B cell (primary cell): ENCODE measurements around the gene SULT1C4. TPM values are rescaled to one million over a fixed set of nuclear protein-coding genes. Genes with fewer than 3 reads are reported as not detected.

Experiments
- ATAC-seq: fragments of 200-7000 bp; cut with Tn5 transposase; one replicate; pipeline ENCODE4 v1.10.0; 2021; ENCODE audit warnings: low read depth, mild to moderate bottlenecking, moderate number of reproducible peaks, moderate library complexity
- CTCF ChIA-PET: fragments of 350-600 bp; sonication (Branson Sonifier 250); formaldehyde crosslinking; loops from one replicate; lab custom pipeline; 2021; ENCODE audit warnings: antibody characterized with exemption, inconsistent platforms; lab: Charles Lee
- POLR2A ChIA-PET: fragments of 350-600 bp; sonication (Branson Sonifier 250); formaldehyde crosslinking; loops from one replicate; lab custom pipeline; 2021; ENCODE audit warnings: antibody characterized with exemption; lab: Charles Lee
- DNase-seq: peaks from one replicate; pipeline ENCODE4 v3.0.0; 2013
- H2AFZ ChIP-seq: 2 replicates; pipeline ENCODE4 v1.6.1; 2012; ENCODE audit warnings: mild to moderate bottlenecking, low read depth, low read length; ENCODE audit not compliant: insufficient read depth, poor library complexity, severe bottlenecking
- H3K27ac ChIP-seq, 2 donors: 1 replicate in 1 of 2; 2 replicates in 1 of 2; pipeline ENCODE4 v1.5.1; 2012 to 2013; ENCODE audit warnings: low read length in 2 of 2, mild to moderate bottlenecking in 2 of 2, moderate library complexity in 1 of 2
- H3K27me3 ChIP-seq, 4 experiments: fragments of 200-600 bp in 1 of 4; sonication (generic) in 1 of 4; replicated peaks in 1 of 4; 1 replicate in 2 of 4; 2 replicates in 2 of 4; pipeline versions ENCODE4 v1.6.1 to v1.7.0; 2013 to 2016; ENCODE audit warnings: low read length in 3 of 4, mild to moderate bottlenecking in 2 of 4, mixed read lengths in 1 of 4, moderate library complexity in 1 of 4; ENCODE audit not compliant: insufficient read depth in 4 of 4, control insufficient read depth in 3 of 4; ENCODE audit errors: control extremely low read depth in 1 of 4
- H3K36me3 ChIP-seq, 2 experiments: replicated peaks in 1 of 2; 1 replicate in 1 of 2; 2 replicates in 1 of 2; pipeline versions ENCODE4 v1.6.1 to v1.7.1; 2013; ENCODE audit warnings: low read length in 1 of 2; ENCODE audit not compliant: insufficient read depth in 2 of 2, control insufficient read depth in 1 of 2; ENCODE audit errors: control extremely low read depth in 1 of 2, extremely low read depth in 1 of 2
- H3K4me1 ChIP-seq, 2 donors: fragments of 200-600 bp in 1 of 2; sonication (generic) in 1 of 2; 1 replicate in 1 of 2; 2 replicates in 1 of 2; pipeline versions ENCODE4 v1.5.1 to v1.6.1; 2013 to 2017; ENCODE audit warnings: low read length in 2 of 2; ENCODE audit not compliant: control insufficient read depth in 2 of 2, insufficient read depth in 2 of 2
- H3K4me2 ChIP-seq: replicated peaks from 2 replicates; pipeline ENCODE3; 2012; ENCODE audit warnings: mild to moderate bottlenecking, low read depth, low read length; ENCODE audit not compliant: poor library complexity, severe bottlenecking
- H3K4me3 ChIP-seq, 5 experiments: fragments of 200-600 bp in 1 of 5; sonication (generic) in 1 of 5; 1 replicate in 3 of 5; 2 replicates in 2 of 5; pipeline versions ENCODE4 v1.5.1 to v1.7.0; 2011 to 2016; ENCODE audit warnings: low read length in 4 of 5, mild to moderate bottlenecking in 4 of 5, low read depth in 2 of 5, control low read depth in 1 of 5, moderate library complexity in 1 of 5; ENCODE audit not compliant: insufficient read depth in 1 of 5; ENCODE audit errors: control extremely low read depth in 1 of 5, extremely low read depth in 1 of 5
- H3K79me2 ChIP-seq: fragments of 200-600 bp; sonication (generic); one replicate; pipeline ENCODE4 v1.6.0; 2016; ENCODE audit warnings: low read length; ENCODE audit not compliant: control insufficient read depth, insufficient read depth
- H3K9ac ChIP-seq: fragments of 200-600 bp; sonication (generic); 2 replicates; pipeline ENCODE4 v1.6.1; 2017; ENCODE audit warnings: mild to moderate bottlenecking, low read length, moderate library complexity
- H3K9me3 ChIP-seq, 3 donors: one replicate each; pipeline versions ENCODE4 v1.6.1 to v1.7.1; 2013; ENCODE audit warnings: low read length in 2 of 3; ENCODE audit not compliant: control insufficient read depth in 2 of 3, insufficient read depth in 1 of 3; ENCODE audit errors: control extremely low read depth in 1 of 3
- H4K20me1 ChIP-seq: 2 replicates; pipeline ENCODE4 v1.6.0; 2012; ENCODE audit warnings: mild to moderate bottlenecking, low read length; ENCODE audit not compliant: insufficient read depth, control insufficient read depth, poor library complexity, severe bottlenecking
- H3K27ac Mint-ChIP-seq: one replicate; pipeline ENCODE4 v1.8.0; 2021; ENCODE audit warnings: mixed read lengths
- H3K27me3 Mint-ChIP-seq: one replicate; pipeline ENCODE4 v1.8.0; 2021; ENCODE audit warnings: mixed read lengths
- H3K4me1 Mint-ChIP-seq: one replicate; pipeline ENCODE4 v1.8.0; 2021; ENCODE audit warnings: mixed read lengths
- H3K4me3 Mint-ChIP-seq: one replicate; pipeline ENCODE4 v1.8.0; 2021; ENCODE audit warnings: mixed read lengths
- H3K9me3 Mint-ChIP-seq: one replicate; pipeline ENCODE4 v1.8.0; 2022; ENCODE audit warnings: mixed read lengths; ENCODE audit not compliant: insufficient read depth
- CTCF ChIP-seq: fragments of 200-600 bp; IDR thresholded peaks from one replicate; pipeline ENCODE4 v1.8.0; 2022; ENCODE audit warnings: antibody characterized with exemption, mild to moderate bottlenecking
- EZH2 ChIP-seq: IDR thresholded peaks from 2 replicates; pipeline ENCODE4 v1.6.1; 2012; ENCODE audit warnings: borderline replicate concordance, low read depth, mild to moderate bottlenecking, moderate library complexity, low read length; ENCODE audit not compliant: insufficient read depth, poor library complexity, severe bottlenecking
- WGBS: methylation state at CpG from one replicate; pipeline ENCODE4 v1.1.5; 2013; ENCODE audit warnings: missing lambda C conversion rate; ENCODE audit not compliant: insufficient coverage; 5-methylcytosine and 5-hydroxymethylcytosine counted together
- intact Hi-C: fragments of 100-400 bp; cut with micrococcal nuclease; formaldehyde crosslinking; loops from one replicate; pipeline ENCODE4 v1.10.0; 2022
- polyA plus RNA-seq: library from polyadenylated mRNA; depleted of rRNA; stranded (reverse); fragments of >200 nt; gene quantifications from 2 replicates; pipeline ENCODE4 v1.2.3, GENCODE V29; 2012
- total RNA-seq, 2 donors: library from RNA; stranded (reverse); fragments of 120-200 nt in 1 of 2; gene quantifications; 1 replicate in 1 of 2; 2 replicates in 1 of 2; pipeline versions ENCODE4 v1.2.3 to v1.2.4, GENCODE V29; 2013 to 2022

SULT1C4 gene
- total and polyA plus RNA-seq, 2 donors (not counting 1 experiment from before 2014, with no cell fraction given), result not detected

- Mint-ChIP-seq H3K27me3 (peaks cover 13% of the 10 kb centered on the region), H3K4me1 (peaks cover 9% of the 10 kb centered on the region), H3K27ac (no peak overlapping the region), H3K4me3 (no peak overlapping the region), H3K9me3 (no peaks in the 10 kb centered on the region)
- intact Hi-C loops, result no loop called here
- ChIA-PET POLR2A (no interaction called here), CTCF (no interaction called here)
- no peaks in the 10 kb centered on the region for H3K79me2 ChIP-seq
- H3K27me3 ChIP-seq, result no peaks in the 10 kb centered on the region
- H2AFZ ChIP-seq, result no peak overlapping the region
- no peaks in the 10 kb centered on the region for H3K36me3 ChIP-seq
- no peak for ATAC-seq
- TF ChIP-seq EZH2, result no peak
- no peak for TF ChIP-seq CTCF
- no peak overlapping the region for H3K4me3 ChIP-seq
- DNase-seq, result no peak
- H4K20me1 ChIP-seq, result no peaks in the 10 kb centered on the region
- WGBS, result no CpG with 5 or more reads among the region's 2 CpGs
- H3K4me1 ChIP-seq, result no peaks in the 10 kb centered on the region
- no peak overlapping the region for H3K27ac ChIP-seq
- no peaks in the 10 kb centered on the region for H3K9me3 ChIP-seq
- H3K9ac ChIP-seq, result no peak overlapping the region
- no peak overlapping the region for H3K4me2 ChIP-seq
Measured at GRCh38 chr2:108360776-108361468, 16.8 kb upstream of the SULT1C4 start.
